GM23248 (cell line): ENCODE results near the gene MNT.

Experiments used
- EZH2 ChIP-seq: fragments of 200-600 bp; sonication (generic); IDR thresholded peaks from 2 replicates; pipeline ENCODE4 v1.6.1; 2018; ENCODE audit warnings: antibody characterized with exemption, mild to moderate bottlenecking; ENCODE audit not compliant: insufficient read depth, poor library complexity, severe bottlenecking
- EZH2phosphoT487 ChIP-seq: fragments of 200-600 bp; sonication (generic); IDR thresholded peaks from 2 replicates; pipeline ENCODE4 v1.6.1; 2018; ENCODE audit warnings: antibody characterized with exemption, moderate library complexity, mild to moderate bottlenecking, low read depth; ENCODE audit not compliant: insufficient read depth

DNA sequence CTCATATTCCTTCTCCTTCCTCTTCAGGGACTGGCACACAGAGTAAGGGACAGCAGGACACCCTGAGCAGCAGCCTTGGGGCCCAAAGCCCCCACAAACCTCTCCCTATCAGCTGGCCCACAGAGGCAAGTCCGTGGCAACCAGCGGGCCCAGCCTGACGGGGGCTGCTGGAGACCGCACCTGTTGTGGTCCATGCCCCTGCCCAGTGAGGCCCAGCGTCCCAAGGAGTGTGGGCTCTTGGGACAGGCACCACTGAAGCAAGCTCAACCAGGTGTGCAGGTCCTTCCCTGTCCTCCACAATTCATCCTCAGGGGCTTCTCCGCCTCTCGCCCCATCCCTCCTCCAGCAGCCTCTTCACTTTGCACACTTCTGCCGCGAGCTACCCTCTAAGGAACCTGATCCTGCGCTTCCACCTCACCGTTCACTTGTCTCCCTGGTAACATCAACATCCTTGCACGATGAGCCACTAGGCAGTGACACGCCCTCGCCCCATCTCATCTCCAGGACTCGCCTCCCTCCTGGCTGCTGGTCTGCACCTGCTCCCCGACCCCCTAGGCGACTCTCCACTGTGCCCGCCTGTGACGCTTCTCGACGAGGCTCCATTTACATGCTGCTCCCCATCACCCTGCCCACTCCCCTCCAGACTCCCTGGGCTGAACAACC lies 12.7 kb downstream of the MNT start:
- TF ChIP-seq EZH2 (no peak), EZH2phosphoT487 (no peak)
